Neural progenitor cell (in vitro differentiated cells): ENCODE data around the gene CCDC167.

Source experiments
- CTCF ChIP-seq: fragments of 200-600 bp; sonication (generic); IDR thresholded peaks from 2 replicates; pipeline ENCODE4 v1.5.1; 2017; ENCODE audit warnings: antibody characterized with exemption, mild to moderate bottlenecking
- EZH2 ChIP-seq: fragments of 200-600 bp; sonication (generic); IDR thresholded peaks from 2 replicates; pipeline ENCODE4 v1.6.1; 2017; ENCODE audit warnings: antibody characterized with exemption, mild to moderate bottlenecking, moderate library complexity
- EZH2phosphoT487 ChIP-seq: fragments of 200-600 bp; sonication (generic); IDR thresholded peaks from 2 replicates; pipeline ENCODE4 v1.6.1; 2017; ENCODE audit warnings: antibody characterized with exemption

- TF ChIP-seq EZH2phosphoT487 (no peak), CTCF (no peak), EZH2 (no peak)
These were observed 41.7 kb upstream of the CCDC167 start for GRCh38 chr6:37541346-37541745.
